NCI-H82 treated with DMSO at 0.1 percent for 48 hours (cell line): ENCODE results near the gene COG7.
"Not testable (repeated sequence)": the region's sequence is repeated elsewhere in the genome, so short reads cannot be mapped to it uniquely, and the experiment has no call there.

Experiments
- DNase-seq: peaks from one replicate; lab custom pipeline; 2025; ENCODE audit not compliant: unreplicated experiment; lab: John Stamatoyannopoulos, UW

COG7 gene

DNA sequence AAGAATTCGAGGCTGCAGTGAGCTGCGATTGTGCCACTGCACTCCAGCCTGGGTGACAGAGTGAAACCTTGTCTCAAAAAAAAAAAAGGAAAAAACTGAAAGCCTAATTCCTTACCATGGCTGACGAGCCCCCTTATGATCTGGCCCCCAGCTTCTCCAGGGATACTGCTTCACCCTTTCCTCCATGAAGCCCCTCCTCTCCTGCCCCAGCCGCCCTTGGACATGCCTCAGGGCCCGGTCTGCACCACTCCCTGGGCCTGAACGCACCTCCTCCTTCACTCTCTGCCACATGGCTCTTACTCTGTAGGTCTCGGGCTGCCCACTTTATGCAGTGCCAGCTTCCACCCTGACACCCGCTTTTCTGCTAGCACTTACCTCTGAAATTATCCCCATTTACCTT lies 65.3 kb downstream of the COG7 start:
- DNase-seq: no peak

DNA sequence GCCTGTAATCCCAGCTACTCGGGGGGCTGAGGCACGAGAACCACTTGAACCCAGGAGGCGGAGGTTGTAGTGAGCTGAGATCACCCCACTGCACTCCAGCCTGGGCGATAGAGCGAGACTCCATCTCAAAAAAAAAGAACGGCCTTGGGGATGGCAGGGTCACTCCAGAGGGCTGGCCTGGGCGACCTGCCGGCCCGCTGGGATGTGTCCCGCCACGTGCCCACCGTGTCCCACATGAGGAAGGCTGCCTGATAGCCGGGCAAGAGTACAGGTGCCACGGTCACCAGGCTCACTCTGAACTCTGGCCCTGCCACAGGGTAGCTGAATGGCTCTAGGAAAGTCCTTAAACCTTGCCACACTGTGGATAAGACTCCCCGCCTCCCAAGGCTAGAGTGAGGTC lies 67.5 kb downstream of the COG7 start:
- DNase-seq: no peak

- DNase-seq: no peak
These were observed 68.1 kb downstream of the COG7 start for GRCh38 chr16:23384878-23385277.

GRCh38 chr16:23383881-23384280 lies 69.1 kb downstream of the COG7 start:
- no peak for DNase-seq

DNA sequence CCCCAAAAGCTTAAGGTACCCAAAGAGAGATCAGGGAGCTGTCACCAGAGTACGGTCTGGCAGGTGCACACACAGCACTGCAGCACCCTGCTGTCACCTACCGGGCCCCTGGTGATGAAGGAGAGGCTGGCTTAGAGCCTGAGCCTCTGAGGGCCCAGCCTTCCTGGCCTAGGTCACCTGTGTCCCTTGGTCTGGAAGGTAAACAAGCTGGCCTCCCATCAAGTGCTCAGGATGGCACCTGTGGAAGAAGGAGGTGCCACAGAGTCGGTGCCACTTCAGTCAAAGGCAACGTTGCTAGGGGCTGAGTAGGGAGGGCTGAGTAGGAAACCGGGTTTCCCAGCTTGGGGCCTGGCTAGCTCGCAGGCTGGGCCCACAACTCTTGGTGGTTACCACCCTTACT lies 70.7 kb downstream of the COG7 start:
- no peak for DNase-seq

GRCh38 chr16:23381702-23382101 lies 71.3 kb downstream of the COG7 start:
- not testable (repeated sequence) for DNase-seq

DNA sequence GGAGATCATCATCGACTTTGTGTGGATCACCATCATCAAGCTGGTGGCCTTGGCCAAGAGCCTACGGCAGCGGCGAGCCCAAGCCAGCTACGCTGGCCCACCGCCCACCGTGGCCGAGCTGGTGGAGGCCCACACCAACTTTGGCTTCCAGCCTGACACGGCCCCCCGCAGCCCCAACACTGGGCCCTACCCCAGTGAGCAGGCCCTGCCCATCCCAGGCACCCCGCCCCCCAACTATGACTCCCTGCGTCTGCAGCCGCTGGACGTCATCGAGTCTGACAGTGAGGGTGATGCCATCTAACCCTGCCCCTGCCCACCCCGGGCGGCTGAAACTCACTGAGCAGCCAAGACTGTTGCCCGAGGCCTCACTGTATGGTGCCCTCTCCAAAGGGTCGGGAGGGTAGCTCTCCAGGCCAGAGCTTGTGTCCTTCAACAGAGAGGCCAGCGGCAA lies 72.5 kb downstream of the COG7 start:
- no peak for DNase-seq

DNA sequence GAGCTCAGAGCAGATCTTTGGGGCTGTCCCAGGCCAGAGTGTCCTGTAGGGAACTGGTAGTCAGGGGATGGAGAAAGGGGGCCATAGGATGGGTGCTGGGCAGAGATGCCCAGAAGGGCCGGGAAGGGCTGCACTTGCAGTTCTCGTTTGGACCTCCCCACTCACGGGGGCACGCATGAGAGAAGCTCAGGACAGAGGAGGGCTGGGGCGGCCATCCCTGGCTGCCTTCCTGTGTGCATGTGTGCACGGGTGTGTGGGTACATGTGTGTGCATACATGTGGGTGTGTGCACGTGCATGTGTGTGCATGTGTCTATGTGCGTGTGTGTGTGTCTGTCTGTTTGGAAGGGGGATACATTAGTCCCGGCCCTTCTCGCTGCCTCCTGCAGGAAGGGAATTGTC lies 73.3 kb downstream of the COG7 start:
- no peak for DNase-seq

DNA sequence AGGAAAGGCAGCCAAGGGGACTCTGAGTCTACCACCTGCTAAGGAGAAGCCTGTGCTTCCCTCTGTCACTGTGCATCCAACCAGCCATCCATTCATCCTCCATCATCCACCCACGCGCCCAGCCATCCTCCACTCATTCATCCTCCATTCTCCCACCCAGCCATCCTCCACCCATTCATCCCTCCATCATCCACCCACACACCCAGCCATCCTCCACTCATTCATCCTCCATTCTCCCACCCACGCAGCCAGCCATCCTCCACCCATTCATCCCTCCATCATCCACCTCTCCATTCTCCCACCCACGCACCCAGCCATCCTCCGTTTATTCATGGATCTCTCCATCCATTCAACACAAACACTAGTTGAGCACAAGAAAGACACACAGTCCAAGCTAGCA lies 74.1 kb downstream of the COG7 start:
- no peak for DNase-seq

DNA sequence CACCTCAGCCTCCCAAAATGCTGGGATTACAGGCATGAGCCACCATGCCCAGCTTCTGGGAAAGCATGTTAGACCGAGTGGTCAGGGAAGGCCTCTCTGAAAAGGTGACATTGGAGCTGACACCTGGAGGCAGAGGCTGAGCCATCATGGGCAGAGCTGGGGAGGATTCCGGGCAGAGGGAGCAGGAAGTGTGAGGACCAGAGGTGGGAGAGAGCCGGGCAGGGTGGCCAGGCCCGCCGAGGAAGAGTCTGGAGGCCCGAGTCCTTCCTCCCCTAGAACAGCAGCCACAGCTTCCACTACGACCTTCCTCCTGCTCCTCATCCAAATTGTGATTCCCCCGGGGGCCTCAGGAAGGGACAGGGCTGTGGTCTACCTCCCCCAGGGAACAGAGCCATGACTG lies 74.7 kb downstream of the COG7 start:
- DNase-seq: no peak

- no peak for DNase-seq
These were observed 75.7 kb downstream of the COG7 start for GRCh38 chr16:23377071-23377931.

GRCh38 chr16:23375643-23376042 lies 77.3 kb downstream of the COG7 start:
- DNase-seq: no peak

- no peak for DNase-seq
These were observed 78.1 kb downstream of the COG7 start for GRCh38 chr16:23374721-23375510.

DNA sequence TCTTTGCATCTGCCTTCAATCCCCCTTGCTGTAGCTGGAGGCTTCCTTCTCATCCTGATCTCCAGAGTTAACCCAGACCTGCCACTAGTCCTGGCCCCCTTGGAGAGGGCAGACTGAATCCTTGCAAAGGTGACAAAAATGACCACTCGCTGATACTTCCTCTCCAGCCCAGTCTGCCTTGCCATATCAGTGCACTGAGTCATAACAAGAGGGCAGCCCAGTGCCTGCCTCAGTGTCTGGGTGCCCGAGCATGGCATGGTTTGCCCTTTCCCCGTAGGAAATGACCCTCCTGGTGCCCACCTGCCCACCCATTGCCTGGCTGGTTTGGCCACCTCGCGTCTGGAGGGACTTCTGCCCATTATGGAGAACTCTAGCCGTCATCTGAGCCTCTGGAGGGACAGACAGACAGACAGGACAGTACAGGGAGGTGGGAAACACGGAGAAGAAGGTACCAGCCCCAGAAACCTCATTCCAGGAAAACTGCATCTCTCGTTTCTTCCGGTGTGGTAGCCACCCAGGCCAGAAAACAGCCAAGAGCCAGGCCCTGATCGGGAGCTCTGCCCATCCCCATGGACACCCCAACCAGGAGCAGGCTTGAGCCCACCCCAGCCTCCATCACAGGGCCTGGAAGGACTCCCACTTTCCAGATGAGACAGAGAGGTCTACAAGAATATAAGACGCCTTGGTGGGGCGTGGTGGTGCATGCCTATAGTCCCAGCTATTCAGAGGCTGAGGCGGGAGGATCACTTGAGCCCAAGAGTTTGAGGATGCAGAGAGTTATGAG lies 79.4 kb downstream of the COG7 start:
- no peak for DNase-seq

- no peak for DNase-seq
These were observed 81.6 kb downstream of the COG7 start for GRCh38 chr16:23371368-23371767.

DNA sequence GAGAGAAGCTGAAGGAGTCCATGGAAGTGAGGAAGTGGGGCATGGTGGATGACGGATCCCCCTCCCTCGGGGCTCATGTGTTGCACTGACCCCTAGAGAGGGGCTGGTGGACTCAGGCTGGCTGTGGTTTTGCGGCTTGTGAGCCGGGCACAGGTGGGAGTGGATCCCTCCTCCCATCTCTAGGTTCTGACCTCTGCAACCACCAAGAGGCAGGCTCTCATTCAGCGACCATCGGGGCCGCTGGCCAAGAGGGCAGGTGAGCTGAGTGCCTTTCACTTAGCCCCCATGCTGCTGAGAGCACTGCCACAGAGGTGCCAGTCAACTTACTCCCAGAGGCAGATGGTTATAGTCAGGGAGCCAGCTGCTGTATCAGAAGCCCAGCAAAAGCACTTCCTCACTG lies 83.6 kb downstream of the COG7 start:
- DNase-seq: no peak

DNA sequence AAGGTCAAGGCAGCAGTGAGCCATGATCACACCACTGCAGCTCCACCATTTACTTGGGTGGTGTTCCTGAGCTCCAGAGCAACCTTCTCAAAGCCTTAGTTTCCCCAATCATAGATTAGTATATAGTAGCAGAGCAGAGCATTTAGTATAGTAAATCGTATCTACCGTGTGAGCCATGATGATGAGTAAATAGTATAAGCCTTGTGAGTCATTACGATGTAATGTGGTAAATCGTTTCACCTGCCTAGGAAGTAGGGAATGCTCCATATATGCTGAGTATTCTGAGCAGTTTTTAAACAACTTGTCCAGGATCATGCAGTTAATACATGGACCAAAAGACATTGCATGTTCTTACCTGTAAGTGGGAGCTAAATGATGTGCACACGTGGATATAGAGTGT lies 84.5 kb downstream of the COG7 start:
- DNase-seq: no peak

GRCh38 chr16:23367988-23368387 lies 85.0 kb downstream of the COG7 start:
- DNase-seq: no peak

GRCh38 chr16:23367564-23367963 lies 85.4 kb downstream of the COG7 start:
- DNase-seq: no peak

- DNase-seq: not testable (repeated sequence)
These were observed 86.6 kb downstream of the COG7 start for GRCh38 chr16:23366341-23366740.

DNA sequence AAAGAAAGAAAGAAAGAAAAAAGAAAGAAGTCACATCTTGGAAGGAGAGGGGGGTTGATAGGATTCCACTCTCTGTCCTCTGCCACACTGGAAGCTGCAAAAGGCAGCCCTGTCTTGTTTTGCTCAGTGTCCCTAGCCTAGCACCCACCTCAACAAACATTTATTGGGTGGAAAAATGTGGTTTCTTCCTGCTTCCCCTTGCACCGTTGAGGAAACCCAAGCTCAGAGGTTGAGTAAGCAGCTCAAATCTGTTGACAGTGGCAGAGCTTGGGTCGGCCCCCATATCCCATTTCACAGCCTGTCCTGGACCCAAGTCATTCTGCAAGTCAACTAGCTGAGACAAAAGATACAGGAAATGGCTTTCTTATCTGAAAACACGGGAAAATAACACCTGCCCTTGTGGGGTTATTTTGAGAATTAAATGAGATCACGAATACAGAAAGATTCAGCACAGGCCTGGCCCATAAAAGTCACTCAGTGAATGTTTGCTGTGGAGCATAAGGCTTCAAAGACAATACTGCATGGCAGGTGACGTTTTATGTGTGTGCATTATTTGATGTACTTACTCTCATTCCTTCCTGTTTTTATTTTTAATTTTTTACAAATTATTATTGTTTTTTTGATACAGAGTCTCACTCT lies 87.3 kb downstream of the COG7 start:
- DNase-seq: no peak
